HEK293 (cell line): ENCODE data around the gene SKIC8.

Experiments
- CTCF ChIA-PET: fragments of 350-600 bp; formaldehyde crosslinking; extraction: SDS; loops from one replicate; lab custom pipeline; 2021; ENCODE audit warnings: antibody characterized with exemption; lab: Yijun Ruan, JAX
- POLR2A ChIA-PET: fragments of 300-600 bp; formaldehyde crosslinking; extraction: SDS; loops from one replicate; lab custom pipeline; 2020; ENCODE audit warnings: antibody characterized with exemption, inconsistent platforms; lab: Yijun Ruan, JAX
- H3K27ac ChIP-seq: fragments of 200-500 bp; sonication (Bioruptor generic); 2 replicates; pipeline ENCODE4 v1.5.1; 2014; ENCODE audit warnings: low read depth, low read length, control low read depth, inconsistent platforms; ENCODE audit errors: extremely low read depth
- H3K36me3 ChIP-seq, 2 experiments: fragments of 200-500 bp in 1 of 2; sonication (Bioruptor generic) in 1 of 2; 1 replicate in 1 of 2; 2 replicates in 1 of 2; pipeline ENCODE4 v1.5.1; 2014 to 2017; ENCODE audit warnings: inconsistent platforms in 2 of 2, low read length in 2 of 2; ENCODE audit not compliant: control insufficient read depth in 2 of 2, insufficient read depth in 1 of 2
- H3K4me1 ChIP-seq: fragments of 200-500 bp; sonication (Bioruptor generic); 2 replicates; pipeline ENCODE4 v1.5.1; 2014; ENCODE audit warnings: mild to moderate bottlenecking, low read length, inconsistent platforms; ENCODE audit not compliant: control insufficient read depth, insufficient read depth
- H3K4me3 ChIP-seq: 2 replicates; pipeline ENCODE4 v1.5.1; 2011; ENCODE audit warnings: low read depth, mild to moderate bottlenecking, control low read depth, low read length, moderate library complexity
- H3K9me3 ChIP-seq: fragments of 200-500 bp; sonication (Bioruptor generic); 2 replicates; pipeline ENCODE4 v1.5.1; 2014; ENCODE audit warnings: low read depth, low read length, inconsistent platforms; ENCODE audit not compliant: control insufficient read depth, insufficient read depth
- ATF2 ChIP-seq: fragments of 450-650 bp; formaldehyde crosslinking; IDR thresholded peaks from 2 replicates; pipeline ENCODE4 v1.5.1; 2016; ENCODE audit warnings: missing biosample characterization, missing genetic modification characterization, low read depth
- GLIS1 ChIP-seq: fragments of 450-650 bp; formaldehyde crosslinking; IDR thresholded peaks from 2 replicates; pipeline ENCODE4 v1.5.1; 2016; ENCODE audit warnings: missing biosample characterization, missing genetic modification characterization
- KLF9 ChIP-seq: fragments of 450-650 bp; formaldehyde crosslinking; IDR thresholded peaks from 2 replicates; pipeline ENCODE4 v1.5.1; 2016; ENCODE audit warnings: missing biosample characterization, missing genetic modification characterization, low read depth
- PRDM6 ChIP-seq: fragments of 450-650 bp; formaldehyde crosslinking; IDR thresholded peaks from 2 replicates; pipeline ENCODE4 v1.5.1; 2017; ENCODE audit warnings: missing biosample characterization, missing genetic modification characterization
- SCRT2 ChIP-seq: fragments of 450-650 bp; formaldehyde crosslinking; IDR thresholded peaks from 2 replicates; pipeline ENCODE4 v1.5.1; 2016; ENCODE audit warnings: missing biosample characterization, missing genetic modification characterization
- SP7 ChIP-seq: fragments of 450-650 bp; formaldehyde crosslinking; IDR thresholded peaks from 2 replicates; pipeline ENCODE4 v1.5.1; 2016; ENCODE audit warnings: missing biosample characterization, missing genetic modification characterization
- ZFHX2 ChIP-seq: fragments of 450-650 bp; formaldehyde crosslinking; conservative IDR thresholded peaks from 2 replicates; pipeline ENCODE4 v1.5.1; 2016; ENCODE audit warnings: missing biosample characterization, missing genetic modification characterization
- ZIC2 ChIP-seq: fragments of 450-650 bp; formaldehyde crosslinking; IDR thresholded peaks from 2 replicates; pipeline ENCODE4 v1.5.1; 2016; ENCODE audit warnings: missing biosample characterization, missing genetic modification characterization
- ZNF133 ChIP-seq: fragments of 450-650 bp; formaldehyde crosslinking; IDR thresholded peaks from 2 replicates; pipeline ENCODE4 v1.5.1; 2016; ENCODE audit warnings: missing biosample characterization, missing genetic modification characterization
- ZNF335 ChIP-seq: fragments of 450-650 bp; formaldehyde crosslinking; conservative IDR thresholded peaks from 2 replicates; pipeline ENCODE4 v1.5.1; 2016; ENCODE audit warnings: missing biosample characterization, missing genetic modification characterization
- ZNF362 ChIP-seq: fragments of 450-650 bp; formaldehyde crosslinking; IDR thresholded peaks from 2 replicates; pipeline ENCODE4 v1.5.1; 2016; ENCODE audit warnings: missing biosample characterization, missing genetic modification characterization
- ZNF394 ChIP-seq: fragments of 450-650 bp; formaldehyde crosslinking; IDR thresholded peaks from 2 replicates; pipeline ENCODE4 v1.5.1; 2016; ENCODE audit warnings: missing biosample characterization, missing genetic modification characterization, mild to moderate bottlenecking, moderate library complexity, borderline replicate concordance
- ZNF624 ChIP-seq: fragments of 450-650 bp; formaldehyde crosslinking; IDR thresholded peaks from 2 replicates; pipeline ENCODE4 v1.5.1; 2017; ENCODE audit warnings: missing biosample characterization, missing genetic modification characterization
- ZNF677 ChIP-seq: fragments of 450-650 bp; IDR thresholded peaks from 2 replicates; pipeline ENCODE4 v1.5.0; 2018; ENCODE audit warnings: missing biosample characterization, mild to moderate bottlenecking, missing genetic modification characterization, moderate library complexity
- TF ChIP-seq, protein P1 (sequence below): fragments of 450-650 bp; formaldehyde crosslinking; IDR thresholded peaks from 2 replicates; pipeline ENCODE4 v1.5.1; 2017; ENCODE audit warnings: missing biosample characterization, missing genetic modification characterization

SKIC8 gene

DNA sequence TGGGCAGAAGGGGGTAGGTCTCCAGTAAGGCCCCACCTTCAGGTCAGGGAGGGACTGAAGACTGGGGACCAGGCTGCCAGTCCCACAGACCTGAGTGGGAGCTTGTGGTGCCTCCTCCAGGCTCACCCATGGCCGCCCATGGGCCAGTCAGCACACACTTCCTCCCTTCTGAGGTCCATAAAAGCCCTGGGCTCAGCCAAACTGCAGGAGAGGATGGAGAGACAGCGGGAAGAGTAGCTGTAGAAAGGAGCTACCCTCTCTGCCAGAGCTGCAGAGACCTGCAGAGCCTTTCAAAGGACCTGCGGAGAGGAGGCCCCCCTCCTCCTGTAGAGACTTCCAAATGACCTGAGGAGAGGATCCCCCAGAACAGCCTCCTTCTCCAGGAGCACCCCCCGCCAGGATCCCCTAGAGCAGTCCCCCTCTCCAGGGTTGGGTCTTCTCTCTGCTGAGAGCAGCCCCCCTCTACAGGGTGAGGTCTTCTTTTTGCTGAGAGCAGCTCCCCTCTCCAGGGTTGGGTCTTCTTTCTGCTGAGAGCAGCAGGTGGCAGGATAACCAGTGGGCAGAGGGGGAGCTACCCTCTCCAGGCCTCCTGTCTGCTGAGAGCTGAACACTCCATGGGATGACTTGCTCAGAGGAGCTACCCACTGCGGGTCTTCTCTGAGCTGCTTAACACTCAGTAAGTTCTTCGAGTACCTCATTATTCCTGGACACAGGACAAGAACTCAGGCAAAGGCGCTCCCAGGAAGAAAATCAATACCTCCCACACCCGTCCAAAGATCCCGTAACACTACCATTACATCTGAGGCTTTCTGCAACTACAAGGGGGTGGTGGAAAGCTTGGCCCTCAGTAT is 5.0 kb upstream of the SKIC8 start:
- no peak overlapping the region for H3K27ac ChIP-seq
- 0 out of 2 replicates have a peak, but pooled peaks have one; percentile 23 for TF ChIP-seq GLIS1 (tag by site-specific recombination)
- no peak for TF ChIP-seq ZNF624
- TF ChIP-seq ZNF133 (tag by site-specific recombination) = no peak
- peak; percentile 48; the same call in 1 of the 2 replicates for TF ChIP-seq ZNF335 (tag by site-specific recombination)
- TF ChIP-seq ZFHX2 (tag by site-specific recombination) = peak; percentile 38
- TF ChIP-seq ZIC2 (tag by site-specific recombination) = peak; percentile 33; the same call in 1 of the 2 replicates
- H3K4me3 ChIP-seq = no peak overlapping the region
- ChIA-PET CTCF (interaction anchor here (0.9 to 9.1 kb wide), 2 partner anchors 19 to 115 kb away, joined by 3 to 176 read pairs; no protein-coding TSS in a partner anchor), POLR2A (no interaction called here)
- no peaks in the 10 kb centered on the region for H3K4me1 ChIP-seq
- H3K9me3 ChIP-seq = no peaks in the 10 kb centered on the region
- no peaks in the 10 kb centered on the region for H3K36me3 ChIP-seq

DNA sequence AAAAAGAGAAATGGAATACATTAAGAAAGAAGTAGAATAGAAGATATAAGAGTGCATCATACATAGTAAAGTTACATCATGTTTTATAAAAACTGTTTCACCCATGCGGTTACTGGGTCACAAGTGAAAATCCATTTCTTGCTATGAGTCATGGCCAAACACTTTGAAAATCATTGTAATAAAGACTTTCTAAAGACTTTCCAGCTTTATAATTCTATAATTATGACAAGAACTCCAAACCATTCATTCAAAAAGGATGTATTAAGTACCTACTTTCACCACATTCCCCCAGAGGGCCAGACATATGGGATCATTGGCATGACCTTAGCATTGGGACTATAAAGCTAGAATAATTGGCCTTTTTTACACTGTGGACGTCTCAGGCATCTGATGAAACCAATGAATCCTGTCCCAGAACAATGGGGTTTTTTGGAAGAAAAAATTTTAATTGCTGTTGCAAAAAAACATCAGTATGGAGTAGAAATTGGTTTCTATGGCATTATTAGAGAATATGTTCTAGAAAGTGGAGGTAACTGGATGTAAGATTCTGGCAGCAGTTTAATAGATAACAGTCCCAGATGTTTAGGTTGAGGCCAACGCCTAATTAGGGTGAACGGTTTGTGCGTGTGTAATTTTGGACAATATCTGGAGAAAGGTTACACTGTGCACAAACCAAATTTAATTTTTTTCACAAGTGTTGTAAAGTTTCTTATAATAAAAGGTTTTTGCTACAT is 3.3 kb upstream of the SKIC8 start:
- no peak for TF ChIP-seq ZNF394 (tag by site-specific recombination)
- 0 out of 2 replicates have a peak, but pooled peaks have one; percentile 10 for TF ChIP-seq ZNF362 (tag by site-specific recombination)
- TF ChIP-seq PRDM6 = peak; percentile 71
- TF ChIP-seq ATF2 (tag by site-specific recombination) = peak; percentile 56
- TF ChIP-seq SP7 (tag by site-specific recombination) = peak; percentile 83
- TF ChIP-seq, all 188 proteins: peak for 4
- H3K4me3 ChIP-seq = no peak overlapping the region
- CTCF ChIA-PET = interaction anchor here (0.5 to 2.3 kb wide), 6 partner anchors 60 to 186 kb away, joined by 3 to 7 read pairs (median 3); no protein-coding TSS in a partner anchor
- H3K9me3 ChIP-seq = no peaks in the 10 kb centered on the region
- no peaks in the 10 kb centered on the region for H3K4me1 ChIP-seq
- no peaks in the 10 kb centered on the region for H3K36me3 ChIP-seq
- H3K27ac ChIP-seq = no peak overlapping the region
- POLR2A ChIA-PET = no interaction called here

GRCh38 chr15:78301828-78302227 is 2.4 kb upstream of the SKIC8 start:
- H3K4me3 ChIP-seq = no peak overlapping the region
- peak; percentile 63; the same call in 1 of the 2 replicates for TF ChIP-seq SCRT2 (tag by site-specific recombination)
- TF ChIP-seq ZNF335 (tag by site-specific recombination) = 0 out of 2 replicates have a peak, but pooled peaks have one; percentile 25
- TF ChIP-seq KLF9 (tag by site-specific recombination) = no peak
- TF ChIP-seq, protein P1, sequence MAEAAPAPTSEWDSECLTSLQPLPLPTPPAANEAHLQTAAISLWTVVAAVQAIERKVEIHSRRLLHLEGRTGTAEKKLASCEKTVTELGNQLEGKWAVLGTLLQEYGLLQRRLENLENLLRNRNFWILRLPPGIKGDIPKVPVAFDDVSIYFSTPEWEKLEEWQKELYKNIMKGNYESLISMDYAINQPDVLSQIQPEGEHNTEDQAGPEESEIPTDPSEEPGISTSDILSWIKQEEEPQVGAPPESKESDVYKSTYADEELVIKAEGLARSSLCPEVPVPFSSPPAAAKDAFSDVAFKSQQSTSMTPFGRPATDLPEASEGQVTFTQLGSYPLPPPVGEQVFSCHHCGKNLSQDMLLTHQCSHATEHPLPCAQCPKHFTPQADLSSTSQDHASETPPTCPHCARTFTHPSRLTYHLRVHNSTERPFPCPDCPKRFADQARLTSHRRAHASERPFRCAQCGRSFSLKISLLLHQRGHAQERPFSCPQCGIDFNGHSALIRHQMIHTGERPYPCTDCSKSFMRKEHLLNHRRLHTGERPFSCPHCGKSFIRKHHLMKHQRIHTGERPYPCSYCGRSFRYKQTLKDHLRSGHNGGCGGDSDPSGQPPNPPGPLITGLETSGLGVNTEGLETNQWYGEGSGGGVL = 0 out of 2 replicates have a peak, but pooled peaks have one; percentile 25
- no peak for TF ChIP-seq ZNF677
- POLR2A ChIA-PET = no interaction called here
- H3K27ac ChIP-seq = no peak overlapping the region
- CTCF ChIA-PET = interaction anchor here (0.5 to 2.3 kb wide), 8 partner anchors 59 to 334 kb away, joined by 3 to 7 read pairs (median 4); no protein-coding TSS in a partner anchor
- no peaks in the 10 kb centered on the region for H3K4me1 ChIP-seq
- H3K36me3 ChIP-seq = no peaks in the 10 kb centered on the region
- no peaks in the 10 kb centered on the region for H3K9me3 ChIP-seq
